HEK293 (cell line): ENCODE measurements around the gene FAM120C.

ENCODE experiments used
- CTCF ChIA-PET: fragments of 350-600 bp; formaldehyde crosslinking; extraction: SDS; loops from one replicate; lab custom pipeline; 2021; ENCODE audit warnings: antibody characterized with exemption; lab: Yijun Ruan, JAX
- POLR2A ChIA-PET: fragments of 300-600 bp; formaldehyde crosslinking; extraction: SDS; loops from one replicate; lab custom pipeline; 2020; ENCODE audit warnings: antibody characterized with exemption, inconsistent platforms; lab: Yijun Ruan, JAX
- H3K27ac ChIP-seq: fragments of 200-500 bp; sonication (Bioruptor generic); 2 replicates; pipeline ENCODE4 v1.5.1; 2014; ENCODE audit warnings: low read depth, low read length, control low read depth, inconsistent platforms; ENCODE audit errors: extremely low read depth
- H3K36me3 ChIP-seq, 2 experiments: fragments of 200-500 bp in 1 of 2; sonication (Bioruptor generic) in 1 of 2; 1 replicate in 1 of 2; 2 replicates in 1 of 2; pipeline ENCODE4 v1.5.1; 2014 to 2017; ENCODE audit warnings: inconsistent platforms in 2 of 2, low read length in 2 of 2; ENCODE audit not compliant: control insufficient read depth in 2 of 2, insufficient read depth in 1 of 2
- H3K4me1 ChIP-seq: fragments of 200-500 bp; sonication (Bioruptor generic); 2 replicates; pipeline ENCODE4 v1.5.1; 2014; ENCODE audit warnings: mild to moderate bottlenecking, low read length, inconsistent platforms; ENCODE audit not compliant: control insufficient read depth, insufficient read depth
- H3K4me3 ChIP-seq: 2 replicates; pipeline ENCODE4 v1.5.1; 2011; ENCODE audit warnings: low read depth, mild to moderate bottlenecking, control low read depth, low read length, moderate library complexity
- H3K9me3 ChIP-seq: fragments of 200-500 bp; sonication (Bioruptor generic); 2 replicates; pipeline ENCODE4 v1.5.1; 2014; ENCODE audit warnings: low read depth, low read length, inconsistent platforms; ENCODE audit not compliant: control insufficient read depth, insufficient read depth
- GFI1B ChIP-seq: fragments of 450-650 bp; formaldehyde crosslinking; IDR thresholded peaks from 2 replicates; pipeline ENCODE4 v1.5.1; 2016; ENCODE audit warnings: missing biosample characterization, missing genetic modification characterization
- GLIS1 ChIP-seq: fragments of 450-650 bp; formaldehyde crosslinking; IDR thresholded peaks from 2 replicates; pipeline ENCODE4 v1.5.1; 2016; ENCODE audit warnings: missing biosample characterization, missing genetic modification characterization
- MEIS1 ChIP-seq: sonication (generic); formaldehyde crosslinking; IDR thresholded peaks from 2 replicates; pipeline ENCODE4 v1.8.1; 2022; ENCODE audit warnings: missing genetic modification reagents, mild to moderate bottlenecking, borderline replicate concordance
- ZBTB20 ChIP-seq: fragments of 450-650 bp; formaldehyde crosslinking; IDR thresholded peaks from 2 replicates; pipeline ENCODE4 v1.5.1; 2016; ENCODE audit warnings: missing biosample characterization, missing genetic modification characterization
- ZNF148 ChIP-seq: fragments of 450-650 bp; formaldehyde crosslinking; IDR thresholded peaks from 2 replicates; pipeline ENCODE4 v1.5.0; 2017; ENCODE audit warnings: missing biosample characterization, missing genetic modification characterization, borderline replicate concordance
- ZNF211 ChIP-seq: fragments of 450-650 bp; formaldehyde crosslinking; IDR thresholded peaks from 2 replicates; pipeline ENCODE4 v1.5.1; 2016; ENCODE audit warnings: low read depth, missing biosample characterization, missing genetic modification characterization
- ZNF24 ChIP-seq: fragments of 450-650 bp; formaldehyde crosslinking; IDR thresholded peaks from 2 replicates; pipeline ENCODE4 v1.5.1; 2016; ENCODE audit warnings: missing biosample characterization, missing genetic modification characterization
- ZNF248 ChIP-seq: fragments of 450-650 bp; formaldehyde crosslinking; IDR thresholded peaks from 2 replicates; pipeline ENCODE4 v1.5.1; 2017; ENCODE audit warnings: missing biosample characterization, missing genetic modification characterization
- ZNF350 ChIP-seq: fragments of 450-650 bp; formaldehyde crosslinking; IDR thresholded peaks from 2 replicates; pipeline ENCODE4 v1.5.0; 2017; ENCODE audit warnings: missing biosample characterization, mild to moderate bottlenecking, missing genetic modification characterization
- ZNF449 ChIP-seq: fragments of 450-650 bp; formaldehyde crosslinking; IDR thresholded peaks from 2 replicates; pipeline ENCODE4 v1.5.1; 2017; ENCODE audit warnings: missing biosample characterization, mild to moderate bottlenecking, missing genetic modification characterization, moderate library complexity
- ZNF549 ChIP-seq: fragments of 450-650 bp; IDR thresholded peaks from 2 replicates; pipeline ENCODE4 v1.5.1; 2018; ENCODE audit warnings: missing biosample characterization, missing genetic modification characterization, mild to moderate bottlenecking, inconsistent platforms, moderate library complexity
- ZNF561 ChIP-seq: fragments of 450-650 bp; IDR thresholded peaks from 2 replicates; pipeline ENCODE4 v1.5.1; 2018; ENCODE audit warnings: missing biosample characterization, missing genetic modification characterization, borderline replicate concordance
- ZNF660 ChIP-seq: fragments of 450-650 bp; IDR thresholded peaks from 2 replicates; pipeline ENCODE4 v1.5.1; 2018; ENCODE audit warnings: missing biosample characterization, mild to moderate bottlenecking, missing genetic modification characterization
- ZNF776 ChIP-seq: fragments of 450-650 bp; formaldehyde crosslinking; IDR thresholded peaks from 2 replicates; pipeline ENCODE4 v1.5.0; 2017; ENCODE audit warnings: missing biosample characterization, missing genetic modification characterization, borderline replicate concordance
- ZSCAN18 ChIP-seq: fragments of 450-650 bp; formaldehyde crosslinking; IDR thresholded peaks from 2 replicates; pipeline ENCODE4 v1.5.1; 2016; ENCODE audit warnings: missing biosample characterization, missing genetic modification characterization
- ZSCAN5A ChIP-seq: fragments of 450-650 bp; formaldehyde crosslinking; IDR thresholded peaks from 2 replicates; pipeline ENCODE4 v1.5.1; 2016; ENCODE audit warnings: missing biosample characterization, missing genetic modification characterization
- ZXDB ChIP-seq: fragments of 450-650 bp; formaldehyde crosslinking; IDR thresholded peaks from 2 replicates; pipeline ENCODE4 v1.5.1; 2016; ENCODE audit warnings: missing biosample characterization, missing genetic modification characterization

The FAM120C gene

GRCh38 chrX:54090880-54091279, 92.2 kb downstream of the FAM120C start:
- H3K9me3 ChIP-seq: no peaks in the 10 kb centered on the region
- no peaks in the 10 kb centered on the region for H3K4me1 ChIP-seq
- no peaks in the 10 kb centered on the region; a peak in 1 of 3 replicates for H3K36me3 ChIP-seq
- TF ChIP-seq ZNF24 (tag by site-specific recombination): no peak
- TF ChIP-seq ZNF211: no peak
- TF ChIP-seq ZBTB20 (tag by site-specific recombination): no peak
- no peak for TF ChIP-seq ZSCAN5A (tag by site-specific recombination)
- no peak for TF ChIP-seq ZXDB (tag by site-specific recombination)
- ChIA-PET CTCF (no interaction called here), POLR2A (no interaction called here)
- H3K4me3 ChIP-seq: no peak overlapping the region
- no peak overlapping the region for H3K27ac ChIP-seq

- Histone ChIP-seq H3K9me3 (no peaks in the 10 kb centered on the region), H3K4me1 (no peaks in the 10 kb centered on the region), H3K27ac (no peak overlapping the region), H3K36me3 (peaks cover 0 to 5% of the 10 kb centered on the region in 2 experiments; a peak in 2 of 3 replicates), H3K4me3 (no peak overlapping the region)
- no peak for TF ChIP-seq MEIS1 (CRISPR knock-in tag)
- no peak for TF ChIP-seq ZNF148 (tag by site-specific recombination)
- TF ChIP-seq ZNF660 (tag by site-specific recombination): no peak
- TF ChIP-seq ZNF248: no peak
- TF ChIP-seq ZNF776 (tag by site-specific recombination): no peak
- TF ChIP-seq GLIS1 (tag by site-specific recombination): no peak
- no peak for TF ChIP-seq GFI1B (tag by site-specific recombination)
- ChIA-PET POLR2A (no interaction called here), CTCF (interaction anchor here (0.6 kb wide), 1 partner anchor 774 kb away, joined by 3 read pairs; no protein-coding TSS in a partner anchor)
Observed at GRCh38 chrX:54089191-54089590, 93.9 kb downstream of the FAM120C start.

- Histone ChIP-seq H3K4me3 (no peak overlapping the region), H3K27ac (no peak overlapping the region), H3K4me1 (no peaks in the 10 kb centered on the region), H3K36me3 (peaks cover 0 to 5% of the 10 kb centered on the region in 2 experiments; a peak in 2 of 3 replicates), H3K9me3 (no peaks in the 10 kb centered on the region)
- TF ChIP-seq ZSCAN18 (tag by site-specific recombination): no peak
- TF ChIP-seq ZNF561: no peak
- TF ChIP-seq ZNF549: 0 out of 2 replicates have a peak, but pooled peaks have one; percentile 42
- TF ChIP-seq ZNF350 (tag by site-specific recombination): no peak
- no peak for TF ChIP-seq ZNF449 (tag by site-specific recombination)
- no peak for TF ChIP-seq ZNF24 (tag by site-specific recombination)
- ChIA-PET POLR2A (no interaction called here), CTCF (interaction anchor here (0.7 kb wide), 2 partner anchors 9 to 71 kb away, joined by 3 to 5 read pairs; no protein-coding TSS in a partner anchor)
Observed at GRCh38 chrX:54087661-54088060, 95.4 kb downstream of the FAM120C start.
